ENCODE measurements around the gene STARD9.

Gene STARD9

GRCh38 chr15:42725331-42725903, 150.0 kb downstream of the STARD9 start:
- no peak for TF ChIP-seq CTCF (IDR thresholded peaks at IDR 0.05; ENCODE audit: control extremely low read depth, extremely low read depth, low read depth, missing control alignments)
- DNase-seq (ENCODE audit: extremely low spot score) = no peak
- POLR2A ChIA-PET = interaction anchor here (0.7 kb wide), 1 partner anchor 166 kb away, joined by 3 read pairs; no protein-coding TSS in a partner anchor
- CTCF ChIA-PET = interaction anchor here (0.7 kb wide), 1 partner anchor 201 kb away, joined by 3 read pairs; no protein-coding TSS in a partner anchor

DNA sequence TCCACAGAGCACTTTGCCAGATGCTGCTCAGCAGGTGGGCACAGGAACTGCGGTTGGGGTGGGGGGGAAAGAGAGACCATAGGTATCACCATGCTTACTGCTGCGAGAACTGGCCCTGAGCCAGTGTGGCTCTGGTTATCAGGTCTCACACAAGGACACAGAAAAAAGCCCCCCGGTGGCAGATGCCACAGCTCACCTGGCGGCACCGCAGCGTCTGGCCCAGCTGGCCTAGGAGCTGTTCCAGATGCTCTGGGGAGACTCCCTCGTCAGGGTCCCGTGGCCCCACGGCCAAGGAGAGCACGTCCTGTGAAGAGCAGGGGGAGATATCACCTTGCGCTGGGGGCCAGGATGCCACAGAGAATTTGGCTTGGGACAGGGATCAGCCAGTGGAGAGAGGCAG, 150.7 kb downstream of the STARD9 start:
- ChIA-PET CTCF (interaction anchor here (1.3 to 2.0 kb wide), 2 partner anchors 9 to 200 kb away, joined by 5 to 7 read pairs; no protein-coding TSS in a partner anchor), POLR2A (interaction anchor here (0.7 kb wide), 1 partner anchor 76 kb away, joined by 6 read pairs; no protein-coding TSS in a partner anchor)
- TF ChIP-seq CTCF (IDR thresholded peaks at IDR 0.05; ENCODE audit: control extremely low read depth, extremely low read depth, low read depth, missing control alignments) = no peak
- no peak for DNase-seq (ENCODE audit: extremely low spot score)

DNA sequence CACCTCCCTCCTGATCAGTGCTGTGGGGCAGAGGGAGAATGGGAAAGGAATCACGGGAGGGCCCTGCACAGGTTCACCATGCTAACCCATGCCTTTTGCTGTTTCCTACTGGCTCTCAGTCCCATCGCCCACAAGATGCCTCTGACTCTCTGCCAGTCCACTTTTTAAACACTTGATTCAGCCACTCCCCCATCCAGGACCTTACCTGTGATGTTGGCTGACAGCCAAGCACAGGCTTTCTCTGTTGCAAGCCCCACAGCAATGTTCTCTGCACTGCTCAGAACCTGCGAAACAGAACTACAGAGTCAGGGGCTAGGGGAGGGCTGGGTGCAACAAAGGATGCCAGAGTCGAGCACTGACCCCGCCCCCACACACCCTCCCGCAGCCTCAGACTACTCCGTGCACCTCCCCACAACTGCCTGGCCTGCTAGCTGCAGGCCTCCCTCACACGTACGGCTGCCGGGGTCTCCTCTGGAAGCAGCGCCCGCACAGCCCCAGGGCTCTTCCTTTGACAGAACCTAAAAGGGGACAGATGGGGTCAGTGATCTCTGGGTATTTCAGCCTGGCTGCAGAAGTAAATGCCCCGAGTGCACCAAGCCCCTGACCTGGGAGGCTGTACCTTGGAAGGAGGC, 152.5 kb downstream of the STARD9 start:
- ChIA-PET POLR2A (no interaction called here), CTCF (interaction anchor here (2.0 kb wide), 1 partner anchor 199 kb away, joined by 7 read pairs; no protein-coding TSS in a partner anchor)
- no peak for DNase-seq (ENCODE audit: extremely low spot score)
- TF ChIP-seq CTCF (IDR thresholded peaks at IDR 0.05; ENCODE audit: control extremely low read depth, extremely low read depth, low read depth, missing control alignments) = no peak

- no peak for TF ChIP-seq CTCF (IDR thresholded peaks at IDR 0.05; ENCODE audit: control extremely low read depth, extremely low read depth, low read depth, missing control alignments)
- CTCF ChIA-PET = no interaction called here
- DNase-seq (ENCODE audit: extremely low spot score) = no peak
- POLR2A ChIA-PET = no interaction called here
These were observed 153.2 kb downstream of the STARD9 start for GRCh38 chr15:42728560-42728959.

DNA sequence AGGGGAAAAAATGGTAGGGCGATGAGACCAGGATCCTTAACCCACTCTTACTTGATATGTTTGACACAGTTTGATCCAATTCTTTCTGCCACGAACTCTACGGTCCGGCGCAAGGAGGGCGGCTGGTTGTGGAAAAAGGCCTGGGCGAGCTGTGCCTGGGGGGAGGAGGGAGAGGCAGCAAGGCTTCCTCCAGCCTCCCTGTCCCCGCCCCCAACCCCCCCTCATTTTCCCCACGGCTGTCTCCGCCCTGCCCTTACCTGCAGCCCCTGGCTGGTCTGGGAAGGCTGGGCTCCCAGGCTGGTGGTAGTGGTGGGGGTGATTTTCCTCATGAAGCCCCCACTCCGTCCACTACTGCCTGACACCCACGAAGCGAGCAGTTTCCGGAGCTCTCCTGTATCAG, 153.6 kb downstream of the STARD9 start:
- ChIA-PET CTCF (no interaction called here), POLR2A (no interaction called here)
- no peak for DNase-seq (ENCODE audit: extremely low spot score)
- no peak for TF ChIP-seq CTCF (IDR thresholded peaks at IDR 0.05; ENCODE audit: control extremely low read depth, extremely low read depth, low read depth, missing control alignments)

GRCh38 chr15:42729409-42729808, 154.0 kb downstream of the STARD9 start:
- ChIA-PET CTCF (no interaction called here), POLR2A (no interaction called here)
- TF ChIP-seq CTCF (IDR thresholded peaks at IDR 0.05; ENCODE audit: control extremely low read depth, extremely low read depth, low read depth, missing control alignments) = no peak
- peak; percentile 12 for DNase-seq (ENCODE audit: extremely low spot score)

Measured in GM10248 (cell line).